GM12878 (cell line): ENCODE measurements around the gene ASTN1. TPM values are rescaled to one million over a fixed set of nuclear protein-coding genes. Genes with fewer than 3 reads are reported as not detected.

Source experiments
- ATAC-seq: fragments of 200-7000 bp; cut with Tn5 transposase; 3 replicates; pipeline ENCODE4 v1.9.1; 2020; ENCODE audit warnings: mild to moderate bottlenecking, moderate library complexity
- BruUV-seq: library from RNA; stranded (reverse); fragments of 400-500 nt; replicated peaks from 2 replicates; lab custom pipeline; 2021; lab: Mats Ljungman, UMichigan
- CTCF ChIA-PET: fragments of 300-600 bp; sonication (Branson Sonifier 250); formaldehyde crosslinking; extraction: SDS; loops from one replicate; lab custom pipeline; 2021; ENCODE audit warnings: inconsistent platforms; lab: Yijun Ruan, JAX
- POLR2A ChIA-PET: fragments of 350-600 bp; formaldehyde crosslinking; extraction: SDS; loops from one replicate; lab custom pipeline; 2021; ENCODE audit warnings: inconsistent platforms; lab: Charles Lee
- RAD21 ChIA-PET: fragments of 300-600 bp; sonication (Branson Sonifier 250); formaldehyde crosslinking; loops from one replicate; lab custom pipeline; 2023; ENCODE audit warnings: antibody characterized with exemption; ENCODE audit not compliant: unreplicated experiment; lab: Charles Lee
- SMC1A ChIA-PET: fragments of 300-600 bp; sonication (Branson Sonifier 250); formaldehyde crosslinking; loops from one replicate; lab custom pipeline; 2023; ENCODE audit not compliant: unreplicated experiment, uncharacterized antibody; lab: Charles Lee
- DNase-seq: peaks from one replicate; pipeline ENCODE4 v3.0.0-alpha.2; 2011; ENCODE audit warnings: low read depth, low spot score
- FAIRE-seq: peaks from 3 replicates; lab custom pipeline; 2011; peaks lifted over from hg19 to GRCh38; lab: Jason Lieb, UNC
- H2AFZ ChIP-seq: 2 replicates; pipeline ENCODE4 v1.6.0; 2011; ENCODE audit warnings: low read depth, low read length, control low read depth; ENCODE audit not compliant: control insufficient read depth
- H3K27ac ChIP-seq: 2 replicates; pipeline ENCODE4 v1.5.1; 2011; ENCODE audit warnings: control low read depth; ENCODE audit not compliant: control insufficient read depth, insufficient read depth
- H3K27me3 ChIP-seq, 2 experiments: replicated peaks in 1 of 2; 2 replicates each; pipeline versions ENCODE4 v1.6.0 to v1.6.1; 2011; ENCODE audit warnings: low read length in 1 of 2; ENCODE audit not compliant: control insufficient read depth in 2 of 2, insufficient read depth in 2 of 2
- H3K36me3 ChIP-seq, 2 experiments: 2 replicates each; pipeline ENCODE4 v1.5.1; 2011; ENCODE audit warnings: low read length in 1 of 2; ENCODE audit not compliant: control insufficient read depth in 2 of 2, insufficient read depth in 2 of 2
- H3K4me1 ChIP-seq: 2 replicates; pipeline ENCODE4 v1.6.1; 2011; ENCODE audit warnings: mild to moderate bottlenecking, low read length, moderate library complexity, mixed read lengths; ENCODE audit not compliant: control insufficient read depth, insufficient read depth
- H3K4me2 ChIP-seq: 2 replicates; pipeline ENCODE4 v1.6.0; 2011; ENCODE audit warnings: control low read depth; ENCODE audit not compliant: control insufficient read depth, insufficient read depth
- H3K4me3 ChIP-seq: fragments of 200-600 bp; sonication (generic); 2 replicates; pipeline ENCODE4 v1.5.1; 2016
- H3K79me2 ChIP-seq: 2 replicates; pipeline ENCODE4 v1.6.0; 2011; ENCODE audit warnings: low read length; ENCODE audit not compliant: control insufficient read depth, insufficient read depth
- H3K9ac ChIP-seq: 2 replicates; pipeline ENCODE4 v1.8.0; 2011; ENCODE audit warnings: low read length, control low read depth, mixed read lengths; ENCODE audit not compliant: control insufficient read depth, insufficient read depth
- H3K9me3 ChIP-seq: replicated peaks from 3 replicates; pipeline ENCODE4 v1.5.1; 2011; ENCODE audit warnings: mild to moderate bottlenecking, low read length; ENCODE audit not compliant: control insufficient read depth, insufficient read depth
- H4K20me1 ChIP-seq: 2 replicates; pipeline ENCODE4 v1.6.0; 2011; ENCODE audit not compliant: control insufficient read depth, insufficient read depth
- ESRRA ChIP-seq: IDR thresholded peaks from 2 replicates; pipeline ENCODE4 v1.6.1; 2012; ENCODE audit warnings: mild to moderate bottlenecking, low read length, improper control_type of control experiment
- JUNB ChIP-seq: IDR thresholded peaks from 2 replicates; pipeline ENCODE4 v1.6.1; 2016; ENCODE audit warnings: antibody characterized with exemption, mild to moderate bottlenecking
- NFYB ChIP-seq: IDR thresholded peaks from 2 replicates; pipeline ENCODE4 v1.6.1; 2011; ENCODE audit warnings: low read depth, mild to moderate bottlenecking, low read length, improper control_type of control experiment, moderate library complexity; ENCODE audit not compliant: insufficient read depth
- PAX8 ChIP-seq: fragments of 450-650 bp; IDR thresholded peaks from 2 replicates; pipeline ENCODE4 v1.6.1; 2017; ENCODE audit warnings: mild to moderate bottlenecking, moderate library complexity
- RB1 ChIP-seq: fragments of 450-650 bp; formaldehyde crosslinking; IDR thresholded peaks from 2 replicates; pipeline ENCODE4 v1.6.1; 2017; ENCODE audit warnings: mild to moderate bottlenecking, borderline replicate concordance
- RFX5 ChIP-seq: IDR thresholded peaks from 2 replicates; pipeline ENCODE4 v1.6.1; 2011; ENCODE audit warnings: low read depth, low read length, improper control_type of control experiment
- YY1 ChIP-seq: IDR thresholded peaks from 2 replicates; pipeline ENCODE4 v1.6.1; 2011; ENCODE audit warnings: low read depth, mild to moderate bottlenecking, low read length
- ZZZ3 ChIP-seq: IDR thresholded peaks from 2 replicates; pipeline ENCODE4 v1.6.1; 2011; ENCODE audit warnings: low read depth; ENCODE audit not compliant: control insufficient read depth, insufficient read length
- WGBS: methylation state at CpG from one replicate; pipeline ENCODE4 v1.1.6; 2016; ENCODE audit warnings: low lambda C conversion rate; ENCODE audit not compliant: insufficient replicate concordance, insufficient coverage; ENCODE audit errors: missing lambda C conversion rate; 5-methylcytosine and 5-hydroxymethylcytosine counted together
- in situ Hi-C: fragments of 300-500 bp; cut with MboI; formaldehyde crosslinking; loops from 9 replicates; pipeline ENCODE4 v1.14.3; 2018; ENCODE audit warnings: mixed read lengths
- intact Hi-C: fragments of 100-400 bp; cut with micrococcal nuclease; formaldehyde crosslinking; loops from one replicate; pipeline ENCODE4 v1.14.2; 2022; ENCODE audit not compliant: unreplicated experiment
- polyA plus RNA-seq, 11 experiments: library from polyadenylated mRNA; depleted of rRNA in 4 of 11; unstranded in 6 of 11; stranded (reverse) in 5 of 11; fragments of >200 nt; fragmentation: Nextera tagmentation in 4 of 11; fragmentation: Illumina TruSeq in 1 of 11; extraction: Ambion mirVana in 4 of 11; extraction: Trizol in 1 of 11; gene quantifications; 1 replicate in 1 of 11; 2 replicates in 10 of 11; pipeline versions ENCODE4 v1.2.1 to v1.2.3, GENCODE V29; 2011 to 2016; ENCODE audit warnings: inconsistent platforms in 2 of 11, missing spikeins in 2 of 11, low read depth in 1 of 11
- total RNA-seq, 4 experiments: library from RNA; depleted of rRNA in 3 of 4; stranded (reverse); fragments of >200 nt in 3 of 4; fragmentation: Illumina TruSeq in 1 of 4; extraction: Trizol in 1 of 4; gene quantifications; 2 replicates each; pipeline versions ENCODE4 v1.2.1 to v1.2.3, GENCODE V29; 2013 to 2021
- TF ChIP-seq, protein P1 (sequence below): fragments of 450-650 bp; IDR thresholded peaks from 2 replicates; pipeline ENCODE4 v1.6.1; 2017; ENCODE audit warnings: low read depth, mild to moderate bottlenecking, moderate library complexity
- TF ChIP-seq, protein P2 (sequence below): IDR thresholded peaks from 2 replicates; pipeline ENCODE4 v1.6.1; 2011; ENCODE audit warnings: borderline replicate concordance, low read depth, mild to moderate bottlenecking, moderate library complexity, mixed read lengths, low read length; ENCODE audit not compliant: insufficient read depth; ENCODE audit errors: extremely low read length
- TF ChIP-seq, protein P3 (sequence below): fragments of 450-650 bp; IDR thresholded peaks from 2 replicates; pipeline ENCODE4 v1.6.1; 2017; ENCODE audit warnings: mild to moderate bottlenecking, low read depth, inconsistent platforms; ENCODE audit not compliant: poor library complexity, severe bottlenecking
- TF ChIP-seq, protein P4 (sequence below): fragments of 450-650 bp; IDR thresholded peaks from 2 replicates; pipeline ENCODE4 v1.6.1; 2016; ENCODE audit warnings: mild to moderate bottlenecking
- TF ChIP-seq, protein P5 (sequence below): fragments of 450-650 bp; IDR thresholded peaks from 2 replicates; pipeline ENCODE4 v1.6.1; 2014; ENCODE audit warnings: mild to moderate bottlenecking
- TF ChIP-seq, protein P6 (sequence below): IDR thresholded peaks from 2 replicates; pipeline ENCODE4 v1.6.1; 2011; ENCODE audit warnings: low read depth, mild to moderate bottlenecking, low read length, moderate library complexity, borderline replicate concordance; ENCODE audit errors: extremely low read depth

Gene ASTN1
- total and polyA plus RNA-seq, 10 of the 15 experiments (the other 5 are each of a cell fraction or from before 2014, with no cell fraction given): 0.04 TPM; not detected in 9

DNA sequence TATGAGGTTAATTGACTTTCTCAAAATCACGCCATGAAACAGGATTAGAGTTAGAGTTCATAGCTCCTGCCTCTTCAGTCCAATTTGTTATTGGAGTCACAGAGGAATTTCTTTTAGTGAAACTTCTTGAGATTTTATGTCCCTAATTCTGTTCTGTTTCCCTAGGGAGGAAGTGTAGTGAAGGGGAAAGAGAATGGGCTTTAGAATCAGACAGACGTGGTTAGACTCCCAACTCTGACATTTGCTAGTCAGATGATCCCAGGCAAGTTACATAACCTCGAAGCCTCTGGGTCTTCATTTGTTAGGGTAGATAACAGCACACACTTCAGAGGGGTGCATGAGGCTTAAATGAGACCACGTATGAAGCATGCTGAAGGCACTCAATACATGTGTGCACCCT is 83.9 kb downstream of the ASTN1 start (continued):
- TF ChIP-seq, protein P1, sequence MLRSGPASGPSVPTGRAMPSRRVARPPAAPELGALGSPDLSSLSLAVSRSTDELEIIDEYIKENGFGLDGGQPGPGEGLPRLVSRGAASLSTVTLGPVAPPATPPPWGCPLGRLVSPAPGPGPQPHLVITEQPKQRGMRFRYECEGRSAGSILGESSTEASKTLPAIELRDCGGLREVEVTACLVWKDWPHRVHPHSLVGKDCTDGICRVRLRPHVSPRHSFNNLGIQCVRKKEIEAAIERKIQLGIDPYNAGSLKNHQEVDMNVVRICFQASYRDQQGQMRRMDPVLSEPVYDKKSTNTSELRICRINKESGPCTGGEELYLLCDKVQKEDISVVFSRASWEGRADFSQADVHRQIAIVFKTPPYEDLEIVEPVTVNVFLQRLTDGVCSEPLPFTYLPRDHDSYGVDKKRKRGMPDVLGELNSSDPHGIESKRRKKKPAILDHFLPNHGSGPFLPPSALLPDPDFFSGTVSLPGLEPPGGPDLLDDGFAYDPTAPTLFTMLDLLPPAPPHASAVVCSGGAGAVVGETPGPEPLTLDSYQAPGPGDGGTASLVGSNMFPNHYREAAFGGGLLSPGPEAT: no peak
- TF ChIP-seq, protein P2, sequence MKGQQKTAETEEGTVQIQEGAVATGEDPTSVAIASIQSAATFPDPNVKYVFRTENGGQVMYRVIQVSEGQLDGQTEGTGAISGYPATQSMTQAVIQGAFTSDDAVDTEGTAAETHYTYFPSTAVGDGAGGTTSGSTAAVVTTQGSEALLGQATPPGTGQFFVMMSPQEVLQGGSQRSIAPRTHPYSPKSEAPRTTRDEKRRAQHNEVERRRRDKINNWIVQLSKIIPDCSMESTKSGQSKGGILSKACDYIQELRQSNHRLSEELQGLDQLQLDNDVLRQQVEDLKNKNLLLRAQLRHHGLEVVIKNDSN: no peak
- TF ChIP-seq, protein P3, sequence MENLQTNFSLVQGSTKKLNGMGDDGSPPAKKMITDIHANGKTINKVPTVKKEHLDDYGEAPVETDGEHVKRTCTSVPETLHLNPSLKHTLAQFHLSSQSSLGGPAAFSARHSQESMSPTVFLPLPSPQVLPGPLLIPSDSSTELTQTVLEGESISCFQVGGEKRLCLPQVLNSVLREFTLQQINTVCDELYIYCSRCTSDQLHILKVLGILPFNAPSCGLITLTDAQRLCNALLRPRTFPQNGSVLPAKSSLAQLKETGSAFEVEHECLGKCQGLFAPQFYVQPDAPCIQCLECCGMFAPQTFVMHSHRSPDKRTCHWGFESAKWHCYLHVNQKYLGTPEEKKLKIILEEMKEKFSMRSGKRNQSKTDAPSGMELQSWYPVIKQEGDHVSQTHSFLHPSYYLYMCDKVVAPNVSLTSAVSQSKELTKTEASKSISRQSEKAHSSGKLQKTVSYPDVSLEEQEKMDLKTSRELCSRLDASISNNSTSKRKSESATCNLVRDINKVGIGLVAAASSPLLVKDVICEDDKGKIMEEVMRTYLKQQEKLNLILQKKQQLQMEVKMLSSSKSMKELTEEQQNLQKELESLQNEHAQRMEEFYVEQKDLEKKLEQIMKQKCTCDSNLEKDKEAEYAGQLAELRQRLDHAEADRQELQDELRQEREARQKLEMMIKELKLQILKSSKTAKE: no peak

DNA sequence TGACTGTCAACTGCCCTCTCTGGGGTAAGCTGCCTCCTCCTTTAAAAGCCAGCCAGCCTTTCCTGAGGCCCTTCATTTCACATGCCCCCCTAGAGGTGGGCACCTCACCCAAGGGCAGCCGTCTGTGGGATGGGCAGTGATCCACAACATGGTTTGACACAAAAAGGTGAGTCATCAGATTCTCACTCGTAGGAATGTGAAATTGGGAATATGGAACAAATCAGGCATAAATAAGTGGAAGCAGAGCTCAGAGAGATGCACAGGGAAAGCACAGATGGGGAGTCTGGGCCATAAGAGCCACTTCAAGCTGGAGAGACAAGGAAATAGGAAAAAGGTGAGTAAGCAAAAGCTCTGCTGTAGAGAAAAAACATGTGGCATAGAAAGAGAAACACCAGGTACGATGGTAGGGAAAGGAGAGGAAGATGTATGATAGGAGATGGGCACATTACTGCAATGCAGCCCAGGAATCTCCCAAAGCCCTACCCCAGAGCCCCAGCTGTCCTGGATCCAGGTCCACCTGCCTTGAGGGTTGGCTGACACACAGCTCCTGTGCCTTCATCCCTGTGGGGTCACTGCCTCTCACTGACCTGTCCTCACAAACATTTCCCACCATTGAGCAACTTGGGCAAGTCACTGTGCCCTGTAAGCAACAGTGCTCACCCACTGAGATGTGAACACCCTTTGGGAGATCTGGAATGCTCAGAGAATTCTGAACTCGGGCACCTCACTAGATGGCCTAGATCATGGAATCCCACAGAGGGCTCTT is 86.6 kb downstream of the ASTN1 start:
- H3K9ac ChIP-seq: no peak overlapping the region
- no peak for DNase-seq

More for the DNA sequence above, 86.6 kb downstream of the ASTN1 start:
- TF ChIP-seq NFYB (no peak), PAX8 (no peak), RB1 (no peak), ESRRA (no peak), RFX5 (no peak), JUNB (no peak), YY1 (no peak), ZZZ3 (no peak)
- TF ChIP-seq, protein P4, sequence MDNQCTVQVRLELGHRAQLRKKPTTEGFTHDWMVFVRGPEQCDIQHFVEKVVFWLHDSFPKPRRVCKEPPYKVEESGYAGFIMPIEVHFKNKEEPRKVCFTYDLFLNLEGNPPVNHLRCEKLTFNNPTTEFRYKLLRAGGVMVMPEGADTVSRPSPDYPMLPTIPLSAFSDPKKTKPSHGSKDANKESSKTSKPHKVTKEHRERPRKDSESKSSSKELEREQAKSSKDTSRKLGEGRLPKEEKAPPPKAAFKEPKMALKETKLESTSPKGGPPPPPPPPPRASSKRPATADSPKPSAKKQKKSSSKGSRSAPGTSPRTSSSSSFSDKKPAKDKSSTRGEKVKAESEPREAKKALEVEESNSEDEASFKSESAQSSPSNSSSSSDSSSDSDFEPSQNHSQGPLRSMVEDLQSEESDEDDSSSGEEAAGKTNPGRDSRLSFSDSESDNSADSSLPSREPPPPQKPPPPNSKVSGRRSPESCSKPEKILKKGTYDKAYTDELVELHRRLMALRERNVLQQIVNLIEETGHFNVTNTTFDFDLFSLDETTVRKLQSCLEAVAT: no peak
- TF ChIP-seq, protein P5, sequence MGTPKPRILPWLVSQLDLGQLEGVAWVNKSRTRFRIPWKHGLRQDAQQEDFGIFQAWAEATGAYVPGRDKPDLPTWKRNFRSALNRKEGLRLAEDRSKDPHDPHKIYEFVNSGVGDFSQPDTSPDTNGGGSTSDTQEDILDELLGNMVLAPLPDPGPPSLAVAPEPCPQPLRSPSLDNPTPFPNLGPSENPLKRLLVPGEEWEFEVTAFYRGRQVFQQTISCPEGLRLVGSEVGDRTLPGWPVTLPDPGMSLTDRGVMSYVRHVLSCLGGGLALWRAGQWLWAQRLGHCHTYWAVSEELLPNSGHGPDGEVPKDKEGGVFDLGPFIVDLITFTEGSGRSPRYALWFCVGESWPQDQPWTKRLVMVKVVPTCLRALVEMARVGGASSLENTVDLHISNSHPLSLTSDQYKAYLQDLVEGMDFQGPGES: no peak
- TF ChIP-seq, protein P6, sequence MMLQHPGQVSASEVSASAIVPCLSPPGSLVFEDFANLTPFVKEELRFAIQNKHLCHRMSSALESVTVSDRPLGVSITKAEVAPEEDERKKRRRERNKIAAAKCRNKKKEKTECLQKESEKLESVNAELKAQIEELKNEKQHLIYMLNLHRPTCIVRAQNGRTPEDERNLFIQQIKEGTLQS: no peak
- TF ChIP-seq, all 136 proteins: peak for 0
- POLR2A ChIA-PET: interaction anchor here (0.5 kb wide), 1 partner anchor 958 kb away, joined by 3 read pairs; no protein-coding TSS in a partner anchor
- FAIRE-seq: no peak
- H3K4me2 ChIP-seq: no peak overlapping the region
- H2AFZ ChIP-seq: no peak overlapping the region
- WGBS: 0% methylated on average over 3 of the region's 4 CpGs
- no peaks in the 10 kb centered on the region for H3K9me3 ChIP-seq
- no peak for ATAC-seq
- H3K4me1 ChIP-seq: no peaks in the 10 kb centered on the region
- H3K27ac ChIP-seq: no peak overlapping the region
- H3K4me3 ChIP-seq: no peak overlapping the region
- SMC1A ChIA-PET: no interaction called here
- no peaks in the 10 kb centered on the region for H4K20me1 ChIP-seq
- RAD21 ChIA-PET: no interaction called here
- in situ Hi-C loops (no loop called here), intact Hi-C loops (no loop called here)
- CTCF ChIA-PET: no interaction called here
- BruUV-seq: no TSS peak
- H3K79me2 ChIP-seq: no peaks in the 10 kb centered on the region
- H3K27me3 ChIP-seq: no peaks in the 10 kb centered on the region
- no peaks in the 10 kb centered on the region for H3K36me3 ChIP-seq
